DND-41 (cell line): Measurements from ENCODE around the gene NACC2.

Source experiments
- CTCF ChIP-seq: IDR thresholded peaks from 2 replicates; pipeline ENCODE4 v1.5.1; 2012; ENCODE audit warnings: borderline replicate concordance, low read length, moderate library complexity, mild to moderate bottlenecking; ENCODE audit not compliant: poor library complexity, severe bottlenecking; ENCODE audit errors: extremely low read depth
- EZH2 ChIP-seq: IDR thresholded peaks from 3 replicates; pipeline ENCODE4 v1.6.1; 2012; ENCODE audit warnings: borderline replicate concordance, low read depth, mild to moderate bottlenecking, moderate library complexity, low read length, inconsistent platforms; ENCODE audit not compliant: severe bottlenecking

DNA sequence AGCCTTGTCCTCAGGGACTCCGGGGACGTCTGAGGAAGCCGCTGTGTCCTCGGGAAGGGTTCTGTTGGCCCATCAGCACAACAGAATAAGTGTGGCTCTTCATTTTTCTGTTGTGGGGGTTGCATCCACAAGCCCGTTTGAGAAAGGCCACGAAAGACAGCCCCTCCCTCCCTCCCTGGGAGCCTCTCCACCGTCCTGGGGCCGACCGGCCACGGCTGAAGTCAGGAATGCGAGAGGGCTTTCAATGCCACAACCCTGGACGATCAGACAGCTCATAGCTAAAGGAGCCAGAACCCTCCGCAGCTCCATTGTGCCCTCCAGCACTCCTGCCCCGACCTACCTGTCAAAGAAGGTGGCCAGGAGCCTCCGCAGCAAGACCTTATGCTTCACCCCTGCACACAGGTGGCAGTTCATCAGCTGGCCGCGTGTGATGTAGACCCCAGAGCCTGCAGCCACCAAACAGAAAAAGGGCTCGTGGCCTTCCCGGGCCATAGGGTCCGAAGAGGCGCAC lies 81.5 kb downstream of the NACC2 start:
- no peak for TF ChIP-seq CTCF
- TF ChIP-seq EZH2, result no peak
